Measurements from ENCODE around the gene BEND5.

DNA sequence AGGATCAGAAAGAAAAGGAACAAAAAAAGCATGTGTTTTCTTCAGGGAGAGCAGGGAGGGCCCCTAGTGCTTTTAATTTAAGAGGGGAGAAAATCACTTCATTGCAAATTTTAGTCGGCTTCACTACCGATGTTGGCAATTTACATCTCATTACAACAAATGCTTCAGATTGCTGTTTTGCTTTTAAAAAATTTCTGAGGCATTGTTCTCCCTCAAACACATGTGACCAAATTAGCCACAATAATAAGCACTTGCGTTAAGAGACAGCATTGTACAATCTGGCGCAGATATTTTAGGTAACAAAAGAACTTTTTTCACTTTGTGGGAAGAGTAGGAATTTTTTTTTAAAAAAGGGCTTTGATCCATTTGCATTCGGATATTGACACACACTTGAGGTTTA, 29.8 kb downstream of the BEND5 start:
- TF ChIP-seq, protein P1, sequence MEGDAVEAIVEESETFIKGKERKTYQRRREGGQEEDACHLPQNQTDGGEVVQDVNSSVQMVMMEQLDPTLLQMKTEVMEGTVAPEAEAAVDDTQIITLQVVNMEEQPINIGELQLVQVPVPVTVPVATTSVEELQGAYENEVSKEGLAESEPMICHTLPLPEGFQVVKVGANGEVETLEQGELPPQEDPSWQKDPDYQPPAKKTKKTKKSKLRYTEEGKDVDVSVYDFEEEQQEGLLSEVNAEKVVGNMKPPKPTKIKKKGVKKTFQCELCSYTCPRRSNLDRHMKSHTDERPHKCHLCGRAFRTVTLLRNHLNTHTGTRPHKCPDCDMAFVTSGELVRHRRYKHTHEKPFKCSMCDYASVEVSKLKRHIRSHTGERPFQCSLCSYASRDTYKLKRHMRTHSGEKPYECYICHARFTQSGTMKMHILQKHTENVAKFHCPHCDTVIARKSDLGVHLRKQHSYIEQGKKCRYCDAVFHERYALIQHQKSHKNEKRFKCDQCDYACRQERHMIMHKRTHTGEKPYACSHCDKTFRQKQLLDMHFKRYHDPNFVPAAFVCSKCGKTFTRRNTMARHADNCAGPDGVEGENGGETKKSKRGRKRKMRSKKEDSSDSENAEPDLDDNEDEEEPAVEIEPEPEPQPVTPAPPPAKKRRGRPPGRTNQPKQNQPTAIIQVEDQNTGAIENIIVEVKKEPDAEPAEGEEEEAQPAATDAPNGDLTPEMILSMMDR (IDR thresholded peaks at IDR 0.05) = no peak
- TF ChIP-seq POLR2AphosphoS5 (IDR thresholded peaks at IDR 0.05) (no peak), POLR2A (IDR thresholded peaks at IDR 0.05) (no peak), EP300 (IDR thresholded peaks at IDR 0.05) (no peak)

Data from suprapubic skin (tissue), 4 donors.